Gastroesophageal sphincter (tissue), 4 donors: ENCODE results near the gene P2RX7. TPM values are rescaled to one million over a fixed set of nuclear protein-coding genes. Genes with fewer than 3 reads are reported as not detected.
"Not testable (repeated sequence)": the region's sequence is repeated elsewhere in the genome, so short reads cannot be mapped to it uniquely, and the experiment has no call there.

Experiments
- ATAC-seq: fragments of 150-250 bp; one replicate; pipeline ENCODE4 v1.9.1; 2016; ENCODE audit warnings: mild to moderate bottlenecking, moderate library complexity
- H3K27ac ChIP-seq, 4 donors: fragments of 200-600 bp; sonication (generic) in 3 of 4; 1 replicate in 3 of 4; 2 replicates in 1 of 4; pipeline ENCODE4 v1.5.1; 2016 to 2019
- H3K27me3 ChIP-seq: fragments of 200-600 bp; sonication (generic); one replicate; pipeline ENCODE4 v1.5.1; 2019
- H3K36me3 ChIP-seq, 2 donors: fragments of 200-600 bp; sonication (generic); one replicate each; pipeline ENCODE4 v1.5.1; 2019; ENCODE audit warnings: control low read depth in 1 of 2
- H3K4me1 ChIP-seq, 3 donors: fragments of 200-600 bp; sonication (generic); 1 replicate in 2 of 3; 2 replicates in 1 of 3; pipeline ENCODE4 v1.5.1; 2016 to 2019; ENCODE audit warnings: control low read depth in 2 of 3
- H3K4me3 ChIP-seq, 2 donors: fragments of 200-600 bp; sonication (generic); one replicate each; pipeline ENCODE4 v1.5.1; 2019; ENCODE audit warnings: mild to moderate bottlenecking in 1 of 2, moderate library complexity in 1 of 2
- H3K9me3 ChIP-seq, 3 donors: fragments of 200-600 bp; sonication (generic); one replicate each; pipeline ENCODE4 v1.5.1; 2017 to 2019; ENCODE audit warnings: control low read depth in 2 of 3
- EP300 ChIP-seq: sonication (generic); formaldehyde crosslinking; IDR thresholded peaks from one replicate; pipeline ENCODE4 v1.6.1; 2017; ENCODE audit warnings: antibody characterized with exemption, mild to moderate bottlenecking
- POLR2A ChIP-seq, 2 donors: fragments of 450-650 bp; IDR thresholded peaks; one replicate each; pipeline ENCODE4 v1.6.1; 2017; ENCODE audit warnings: antibody characterized with exemption in 2 of 2, mild to moderate bottlenecking in 2 of 2, moderate library complexity in 1 of 2
- POLR2AphosphoS5 ChIP-seq: sonication (generic); formaldehyde crosslinking; IDR thresholded peaks from one replicate; pipeline ENCODE4 v1.6.1; 2017; ENCODE audit warnings: antibody characterized with exemption
- WGBS, 2 donors: methylation state at CpG; one replicate each; pipeline ENCODE4 v1.1.5; 2018; ENCODE audit warnings: low coverage in 1 of 2; 5-methylcytosine and 5-hydroxymethylcytosine counted together
- total RNA-seq, 4 donors: library from RNA; depleted of rRNA; stranded (reverse); fragments of >200 nt; gene quantifications; one replicate each; pipeline ENCODE4 v1.1.0, GENCODE V29; 2016
- TF ChIP-seq, protein P1 (sequence below), 4 experiments: fragments of 200-600 bp in 2 of 4; fragments of 450-650 bp in 2 of 4; sonication (generic) in 1 of 4; IDR thresholded peaks; one replicate each; pipeline ENCODE4 v1.5.1; 2017 to 2019; ENCODE audit warnings: antibody characterized with exemption in 4 of 4, mild to moderate bottlenecking in 2 of 4, moderate library complexity in 2 of 4

The P2RX7 gene
- total RNA-seq, 4 donors from 2014 or later, result 2.0 to 3.3 (median 3.0) TPM

DNA sequence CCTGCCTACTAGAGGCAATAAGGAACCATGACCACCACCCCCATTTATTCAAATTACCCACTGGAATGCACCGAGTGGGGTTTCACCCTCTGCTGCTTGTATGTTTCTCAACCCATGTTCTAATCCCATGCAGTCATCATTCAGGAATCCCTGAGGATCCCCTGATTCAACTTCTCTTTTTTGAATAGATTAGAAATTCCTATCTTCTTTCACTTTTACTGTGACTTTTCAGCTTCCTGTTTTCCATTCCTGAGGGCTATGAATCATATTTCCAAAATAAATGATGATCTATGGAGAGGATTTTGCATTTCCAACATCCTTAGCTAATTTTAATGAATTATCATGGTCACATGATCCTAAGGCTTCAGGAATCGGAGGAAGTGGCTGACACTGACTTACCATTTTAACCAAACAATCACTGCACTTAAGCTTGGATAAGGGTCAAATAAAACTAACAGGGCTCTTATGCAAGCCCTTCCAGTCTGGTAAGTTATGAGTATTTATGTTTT is 57.9 kb downstream of the P2RX7 start:
- H3K4me3 ChIP-seq, result no peak overlapping the region
- no peaks in the 10 kb centered on the region for H3K27me3 ChIP-seq
- H3K4me1 ChIP-seq, result peaks cover 0 to 3% (median 0%) of the 10 kb centered on the region in 3 donors
- WGBS, 2 donors, result 12 to 38% methylated on average over 2 of the region's 2 CpGs
- TF ChIP-seq POLR2AphosphoS5, result no peak
- TF ChIP-seq, protein P1, sequence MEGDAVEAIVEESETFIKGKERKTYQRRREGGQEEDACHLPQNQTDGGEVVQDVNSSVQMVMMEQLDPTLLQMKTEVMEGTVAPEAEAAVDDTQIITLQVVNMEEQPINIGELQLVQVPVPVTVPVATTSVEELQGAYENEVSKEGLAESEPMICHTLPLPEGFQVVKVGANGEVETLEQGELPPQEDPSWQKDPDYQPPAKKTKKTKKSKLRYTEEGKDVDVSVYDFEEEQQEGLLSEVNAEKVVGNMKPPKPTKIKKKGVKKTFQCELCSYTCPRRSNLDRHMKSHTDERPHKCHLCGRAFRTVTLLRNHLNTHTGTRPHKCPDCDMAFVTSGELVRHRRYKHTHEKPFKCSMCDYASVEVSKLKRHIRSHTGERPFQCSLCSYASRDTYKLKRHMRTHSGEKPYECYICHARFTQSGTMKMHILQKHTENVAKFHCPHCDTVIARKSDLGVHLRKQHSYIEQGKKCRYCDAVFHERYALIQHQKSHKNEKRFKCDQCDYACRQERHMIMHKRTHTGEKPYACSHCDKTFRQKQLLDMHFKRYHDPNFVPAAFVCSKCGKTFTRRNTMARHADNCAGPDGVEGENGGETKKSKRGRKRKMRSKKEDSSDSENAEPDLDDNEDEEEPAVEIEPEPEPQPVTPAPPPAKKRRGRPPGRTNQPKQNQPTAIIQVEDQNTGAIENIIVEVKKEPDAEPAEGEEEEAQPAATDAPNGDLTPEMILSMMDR (IDR thresholded peaks at IDR 0.05), result no peak
- no peak for TF ChIP-seq POLR2A (IDR thresholded peaks at IDR 0.05)
- no peak for TF ChIP-seq EP300
- peaks cover 0 to 8% of the 10 kb centered on the region in 2 donors for H3K36me3 ChIP-seq
- peak; percentile 74 for ATAC-seq
- peaks cover 0 to 4% (median 0%) of the 10 kb centered on the region in 3 donors for H3K9me3 ChIP-seq
- H3K27ac ChIP-seq, result peak overlapping the region in 3 of 4 donors; percentile 22 to 45 (median 24)

DNA sequence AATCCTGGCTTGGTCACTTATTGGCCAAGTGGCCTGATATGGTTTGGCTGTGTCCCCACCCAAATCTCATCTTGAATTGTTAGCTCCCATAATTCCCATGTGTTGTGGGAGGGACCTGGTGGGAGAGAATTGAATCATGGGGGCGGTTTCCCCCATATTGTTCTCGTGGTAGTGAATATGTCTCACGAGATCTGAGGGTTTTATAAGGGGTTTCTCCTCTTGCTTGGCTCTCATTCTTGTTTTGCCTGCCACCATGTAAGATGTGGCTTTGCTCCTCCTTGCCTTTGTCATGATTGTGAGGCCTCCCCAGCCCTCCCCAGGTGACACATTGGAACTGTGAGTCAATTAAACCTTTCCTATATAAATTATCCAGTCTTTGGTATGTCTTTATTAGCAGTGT is 58.5 kb downstream of the P2RX7 start:
- WGBS, 2 donors, result 96 to 100% methylated on average over 3 of the region's 3 CpGs
- peak overlapping the region in 2 of 4 donors; percentile 22 to 45 for H3K27ac ChIP-seq
- no peak for TF ChIP-seq POLR2A (IDR thresholded peaks at IDR 0.05)
- TF ChIP-seq, protein P1 (IDR thresholded peaks at IDR 0.05), result no peak
- no peak for TF ChIP-seq EP300
- TF ChIP-seq POLR2AphosphoS5, result no peak
- peaks cover 0 to under 1% (median 0%) of the 10 kb centered on the region in 3 donors for H3K9me3 ChIP-seq
- no peak overlapping the region for H3K4me3 ChIP-seq
- ATAC-seq, result no peak
- H3K36me3 ChIP-seq, result peaks cover 0 to 2% of the 10 kb centered on the region in 2 donors
- peaks cover 0 to 3% (median 0%) of the 10 kb centered on the region in 3 donors for H3K4me1 ChIP-seq
- no peaks in the 10 kb centered on the region for H3K27me3 ChIP-seq

DNA sequence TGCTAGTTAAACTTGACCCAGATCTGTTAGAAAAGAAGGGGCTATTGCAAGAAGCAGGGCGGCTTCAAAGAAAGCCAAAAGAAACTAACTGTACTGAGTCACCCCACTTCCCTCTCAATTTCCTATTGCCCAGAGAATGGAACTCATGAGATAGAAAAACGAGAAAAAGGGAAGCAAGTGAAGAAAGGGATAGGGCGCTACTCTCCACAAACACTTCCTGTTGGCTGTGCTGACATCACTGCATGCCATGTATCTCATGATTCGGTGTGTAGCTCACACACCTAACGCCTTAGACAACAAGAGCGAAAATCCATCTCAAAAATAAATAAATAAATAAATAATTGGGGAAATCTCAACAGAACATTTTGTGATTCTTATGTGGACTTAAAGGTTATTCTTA is 64.2 kb downstream of the P2RX7 start:
- Histone ChIP-seq H3K4me1 (no peaks in the 10 kb centered on the region), H3K36me3 (no peaks in the 10 kb centered on the region), H3K27me3 (no peaks in the 10 kb centered on the region), H3K27ac (no peak overlapping the region), H3K4me3 (no peak overlapping the region), H3K9me3 (no peaks in the 10 kb centered on the region)
- TF ChIP-seq EP300, result no peak
- no peak for TF ChIP-seq POLR2A (IDR thresholded peaks at IDR 0.05)
- TF ChIP-seq, protein P1 (IDR thresholded peaks at IDR 0.05), result no peak
- no peak for TF ChIP-seq POLR2AphosphoS5
- peak; percentile 63 for ATAC-seq
- WGBS, 2 donors, result 60 to 66% methylated on average over 4 to 6 of the region's 6 CpGs

DNA sequence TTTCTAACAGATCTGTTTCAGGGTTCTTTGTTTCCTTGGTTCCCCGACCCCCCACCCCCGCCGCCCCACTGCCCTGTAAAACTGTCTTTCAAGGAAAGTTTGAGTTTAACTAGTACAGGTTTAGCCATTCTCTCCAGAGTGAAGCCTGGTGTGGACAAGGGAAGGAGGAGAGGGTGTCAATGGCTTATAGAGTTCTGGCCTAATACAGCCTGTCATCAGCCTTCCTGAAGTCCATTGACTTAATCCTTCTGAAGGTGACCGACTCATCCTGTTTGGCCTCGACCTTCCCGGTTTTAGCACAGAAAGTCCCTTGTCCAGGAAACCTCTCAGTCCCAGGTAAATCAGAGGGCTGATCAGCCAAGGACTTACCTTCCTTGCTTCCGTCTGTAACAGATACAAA is 66.3 kb downstream of the P2RX7 start:
- no peak overlapping the region for H3K27ac ChIP-seq
- ATAC-seq, result no peak
- H3K36me3 ChIP-seq, result no peaks in the 10 kb centered on the region
- H3K27me3 ChIP-seq, result no peaks in the 10 kb centered on the region
- no peak overlapping the region for H3K4me3 ChIP-seq
- peaks cover 0 to 6% (median 0%) of the 10 kb centered on the region in 3 donors for H3K4me1 ChIP-seq
- WGBS, 2 donors, result 14 to 73% methylated on average over 1 to 5 of the region's 7 CpGs
- no peaks in the 10 kb centered on the region for H3K9me3 ChIP-seq
- TF ChIP-seq EP300 (no peak), POLR2AphosphoS5 (no peak), POLR2A (IDR thresholded peaks at IDR 0.05) (no peak)
- TF ChIP-seq, protein P1 (IDR thresholded peaks at IDR 0.05), result no peak

DNA sequence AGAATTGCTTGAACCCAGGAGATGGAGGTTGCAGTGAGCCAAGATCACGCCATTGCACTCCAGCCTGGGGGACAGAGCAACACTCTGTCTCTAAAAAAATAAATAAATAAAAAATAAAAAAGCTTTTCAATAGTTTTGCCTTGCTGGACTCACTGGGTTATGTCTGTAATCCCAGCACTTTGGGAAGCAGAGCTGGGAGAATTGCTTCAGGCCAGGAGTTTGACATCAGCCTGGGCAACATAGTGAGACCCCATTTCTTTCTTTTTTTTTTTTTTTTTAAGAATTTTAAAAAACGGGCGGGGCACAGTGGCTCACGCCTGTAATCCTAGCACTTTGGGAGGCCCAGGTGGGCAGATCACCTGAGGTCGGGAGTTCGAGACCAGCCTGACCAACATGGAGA is 68.5 kb downstream of the P2RX7 start:
- H3K27ac ChIP-seq, H3K9me3 ChIP-seq, H3K27me3 ChIP-seq, H3K36me3 ChIP-seq, ATAC-seq, H3K4me1 ChIP-seq, H3K4me3 ChIP-seq: not testable (repeated sequence)
- 81% methylated on average over 5 of the region's 6 CpGs; no CpG with 5 or more reads in 1 of the 2 donors for WGBS, 2 donors
